HepG2 (cell line): ENCODE measurements around the gene FGGY. TPM values are rescaled to one million over a fixed set of nuclear protein-coding genes. Genes with fewer than 3 reads are reported as not detected.

Experiments
- EP300 ChIP-seq, 3 experiments: sonication (generic) in 1 of 3; formaldehyde crosslinking in 1 of 3; IDR thresholded peaks; 2 replicates each; pipeline versions ENCODE4 v1.5.1 to v1.6.1; 2011 to 2020; ENCODE audit warnings: low read depth in 2 of 3, low read length in 2 of 3, borderline replicate concordance in 1 of 3, improper control_type of control experiment in 1 of 3, mild to moderate bottlenecking in 1 of 3, missing genetic modification reagents in 1 of 3, moderate library complexity in 1 of 3
- FOXP1 ChIP-seq, 2 experiments: fragments of 450-650 bp in 1 of 2; IDR thresholded peaks; 2 replicates each; pipeline ENCODE4 v1.6.1; 2017 to 2018; ENCODE audit warnings: antibody characterized with exemption in 1 of 2
- KLF9 ChIP-seq: IDR thresholded peaks from 2 replicates; pipeline ENCODE4 v1.6.1; 2016; ENCODE audit warnings: low read depth
- MED1 ChIP-seq: sonication (generic); formaldehyde crosslinking; IDR thresholded peaks from 2 replicates; pipeline ENCODE4 v1.4.0; 2020; ENCODE audit warnings: missing genetic modification reagents
- MEIS1 ChIP-seq: sonication (generic); formaldehyde crosslinking; IDR thresholded peaks from 2 replicates; pipeline ENCODE4 v1.9.0; 2021; ENCODE audit warnings: mild to moderate bottlenecking, missing genetic modification reagents, moderate library complexity, borderline replicate concordance
- MIXL1 ChIP-seq: IDR thresholded peaks from 2 replicates; pipeline ENCODE4 v1.6.1; 2016
- TBP ChIP-seq: sonication (generic); formaldehyde crosslinking; IDR thresholded peaks from 2 replicates; pipeline ENCODE4 v1.5.0; 2020; ENCODE audit warnings: missing genetic modification reagents
- ZNF652 ChIP-seq: IDR thresholded peaks from 2 replicates; pipeline ENCODE4 v1.6.1; 2016; ENCODE audit warnings: low read depth, borderline replicate concordance
- polyA plus RNA-seq, 8 experiments: library from polyadenylated mRNA; depleted of rRNA in 3 of 8; stranded (reverse) in 7 of 8; unstranded in 1 of 8; fragments of >200 nt; fragmentation: Illumina TruSeq in 4 of 8; extraction: Trizol in 4 of 8; gene quantifications; 2 replicates each; pipeline versions ENCODE4 v1.2.1 to v1.2.3, GENCODE V29; 2011 to 2016; ENCODE audit warnings: low read depth in 4 of 8, missing spikeins in 1 of 8, mixed read lengths in 1 of 8; ENCODE audit not compliant: insufficient read depth in 1 of 8
- total RNA-seq, 5 experiments: library from RNA; depleted of rRNA; stranded (reverse); fragments of >200 nt; fragmentation: Illumina TruSeq; extraction: Trizol; gene quantifications; 2 replicates each; pipeline ENCODE4 v1.2.3, GENCODE V29; 2016; ENCODE audit warnings: low read depth in 1 of 5
- TF ChIP-seq, protein P1 (sequence below): sonication (generic); formaldehyde crosslinking; IDR thresholded peaks from 2 replicates; pipeline ENCODE4 v1.8.0; 2022; ENCODE audit warnings: missing genetic modification reagents, mild to moderate bottlenecking, moderate library complexity, borderline replicate concordance
- TF ChIP-seq, protein P2 (sequence below): sonication (generic); formaldehyde crosslinking; IDR thresholded peaks from 2 replicates; pipeline ENCODE4 v1.4.0; 2020; ENCODE audit warnings: missing genetic modification reagents

Gene FGGY
- total and polyA plus RNA-seq, 2 of the 13 experiments (the other 11 are each of a cell fraction or from before 2014, with no cell fraction given), result 15.7 to 27.5 TPM

DNA sequence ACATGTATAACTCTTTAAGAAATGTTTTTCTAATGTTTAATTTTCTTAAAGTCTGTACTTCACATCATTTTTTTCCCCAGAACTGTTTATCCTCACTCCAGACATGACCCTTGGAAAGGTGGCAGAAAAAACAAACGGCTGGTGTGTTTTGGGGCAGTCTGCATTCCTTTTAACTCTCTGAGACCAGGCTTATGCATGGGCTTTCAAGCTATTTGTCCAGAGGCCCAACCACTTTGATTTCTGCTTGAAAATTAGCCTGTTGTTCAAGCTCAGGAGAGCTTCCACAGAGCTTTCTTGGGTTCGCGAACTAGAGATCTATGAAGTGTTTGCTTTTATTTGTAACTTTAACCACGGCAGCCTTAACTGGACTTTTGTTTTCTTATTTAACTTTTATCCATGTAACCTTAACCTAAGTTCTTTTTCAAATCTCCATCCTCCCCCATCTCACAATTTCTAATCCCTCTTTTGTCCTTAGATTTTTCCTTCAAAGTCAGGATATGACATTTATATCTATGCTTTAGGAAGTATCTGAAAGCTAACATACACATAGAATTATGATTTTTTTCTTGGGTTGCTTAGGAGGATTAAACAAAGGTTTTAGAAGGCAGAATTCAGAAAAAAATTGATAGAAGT is 111.8 kb downstream of the FGGY start (continued):
- TF ChIP-seq KLF9 (CRISPR knock-in tag) (no peak), MIXL1 (peak; percentile 46; the same call in 1 of the 2 replicates), TBP (CRISPR knock-in tag) (no peak), MEIS1 (CRISPR knock-in tag) (no peak), MED1 (peak; percentile 52), FOXP1 (IDR thresholded peaks at IDR 0.05) (no peak), FOXP1 (CRISPR knock-in tag; IDR thresholded peaks at IDR 0.05) (peak; percentile 72; the same call in 1 of the 2 replicates), ZNF652 (CRISPR knock-in tag) (peak; percentile 76), EP300 (IDR thresholded peaks at IDR 0.05; ENCODE audit: low read depth in 2 of 2, low read length in 2 of 2) (peak in 1 of 2 experiments; percentile 86; a peak in 2 of 4 replicates), EP300 (CRISPR knock-in tag; IDR thresholded peaks at IDR 0.05; ENCODE audit: borderline replicate concordance) (no peak)
- TF ChIP-seq, protein P1, sequence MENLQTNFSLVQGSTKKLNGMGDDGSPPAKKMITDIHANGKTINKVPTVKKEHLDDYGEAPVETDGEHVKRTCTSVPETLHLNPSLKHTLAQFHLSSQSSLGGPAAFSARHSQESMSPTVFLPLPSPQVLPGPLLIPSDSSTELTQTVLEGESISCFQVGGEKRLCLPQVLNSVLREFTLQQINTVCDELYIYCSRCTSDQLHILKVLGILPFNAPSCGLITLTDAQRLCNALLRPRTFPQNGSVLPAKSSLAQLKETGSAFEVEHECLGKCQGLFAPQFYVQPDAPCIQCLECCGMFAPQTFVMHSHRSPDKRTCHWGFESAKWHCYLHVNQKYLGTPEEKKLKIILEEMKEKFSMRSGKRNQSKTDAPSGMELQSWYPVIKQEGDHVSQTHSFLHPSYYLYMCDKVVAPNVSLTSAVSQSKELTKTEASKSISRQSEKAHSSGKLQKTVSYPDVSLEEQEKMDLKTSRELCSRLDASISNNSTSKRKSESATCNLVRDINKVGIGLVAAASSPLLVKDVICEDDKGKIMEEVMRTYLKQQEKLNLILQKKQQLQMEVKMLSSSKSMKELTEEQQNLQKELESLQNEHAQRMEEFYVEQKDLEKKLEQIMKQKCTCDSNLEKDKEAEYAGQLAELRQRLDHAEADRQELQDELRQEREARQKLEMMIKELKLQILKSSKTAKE (CRISPR knock-in tag), result peak; percentile 84; the same call in 1 of the 2 replicates
- TF ChIP-seq, protein P2, sequence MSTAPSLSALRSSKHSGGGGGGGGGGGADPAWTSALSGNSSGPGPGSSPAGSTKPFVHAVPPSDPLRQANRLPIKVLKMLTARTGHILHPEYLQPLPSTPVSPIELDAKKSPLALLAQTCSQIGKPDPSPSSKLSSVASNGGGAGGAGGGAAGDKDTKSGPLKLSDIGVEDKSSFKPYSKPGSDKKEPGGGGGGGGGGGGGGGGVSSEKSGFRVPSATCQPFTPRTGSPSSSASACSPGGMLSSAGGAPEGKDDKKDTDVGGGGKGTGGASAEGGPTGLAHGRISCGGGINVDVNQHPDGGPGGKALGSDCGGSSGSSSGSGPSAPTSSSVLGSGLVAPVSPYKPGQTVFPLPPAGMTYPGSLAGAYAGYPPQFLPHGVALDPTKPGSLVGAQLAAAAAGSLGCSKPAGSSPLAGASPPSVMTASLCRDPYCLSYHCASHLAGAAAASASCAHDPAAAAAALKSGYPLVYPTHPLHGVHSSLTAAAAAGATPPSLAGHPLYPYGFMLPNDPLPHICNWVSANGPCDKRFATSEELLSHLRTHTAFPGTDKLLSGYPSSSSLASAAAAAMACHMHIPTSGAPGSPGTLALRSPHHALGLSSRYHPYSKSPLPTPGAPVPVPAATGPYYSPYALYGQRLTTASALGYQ (CRISPR knock-in tag), result peak; percentile 75
- TF ChIP-seq, all 625 proteins: peak for 75
